H1 (cell line): Measurements from ENCODE around the gene TTI1. TPM values are rescaled to one million over a fixed set of nuclear protein-coding genes. Genes with fewer than 3 reads are reported as not detected.

Experiments used
- CHD7 ChIP-seq: fragments of 300-600 bp; sonication (generic); IDR thresholded peaks from 2 replicates; pipeline ENCODE4 v1.7.1; 2012; ENCODE audit warnings: low read length, moderate library complexity, mild to moderate bottlenecking, inconsistent platforms; ENCODE audit not compliant: insufficient replicate concordance
- EZH2 ChIP-seq: fragments of 200-600 bp; sonication (generic); IDR thresholded peaks from 2 replicates; pipeline ENCODE4 v1.7.1; 2012; ENCODE audit warnings: low read depth, mild to moderate bottlenecking, moderate library complexity, low read length, inconsistent platforms; ENCODE audit not compliant: severe bottlenecking
- RNF2 ChIP-seq: fragments of 200-900, 300-1000 bp; sonication (generic); IDR thresholded peaks from 2 replicates; pipeline ENCODE4 v1.7.1; 2016; ENCODE audit warnings: borderline replicate concordance, low read depth, mild to moderate bottlenecking, antibody characterized with exemption, low read length; ENCODE audit not compliant: poor library complexity, severe bottlenecking; ENCODE audit errors: missing control alignments
- TAF7 ChIP-seq: optimal IDR thresholded peaks from 2 replicates; pipeline ENCODE3; 2011; ENCODE audit warnings: low read depth, mild to moderate bottlenecking, inconsistent platforms, low read length, moderate library complexity, borderline replicate concordance
- USF2 ChIP-seq: IDR thresholded peaks from 2 replicates; pipeline ENCODE4 v1.6.1; 2011; ENCODE audit warnings: low read length, improper control_type of control experiment
- polyA plus RNA-seq, 7 experiments: library from polyadenylated mRNA; depleted of rRNA in 3 of 7; stranded (reverse) in 5 of 7; unstranded in 2 of 7; fragments of >200 nt in 5 of 7; fragments of 200-250 nt in 2 of 7; gene quantifications; 1 replicate in 5 of 7; 2 replicates in 1 of 7; 4 replicates in 1 of 7; pipeline versions ENCODE4 v1.2.1 to v1.2.3, GENCODE V29; 2011 to 2013; ENCODE audit warnings: missing spikeins in 2 of 7, mixed read lengths in 2 of 7
- total RNA-seq: library from RNA; stranded (reverse); fragmentation: NEBNext Ultra II Directional; extraction: Animal tissue kit (Norgen Biotek cat#: 25700); gene quantifications from 2 replicates; pipeline ENCODE4 v1.2.1, GENCODE V29; 2021

Gene TTI1
- total and polyA plus RNA-seq, 2 of the 8 experiments (the other 6 are each of a cell fraction or from before 2014, with no cell fraction given) = 34.1 to 47.0 TPM

- TF ChIP-seq CHD7 = no peak
- no peak for TF ChIP-seq EZH2
- TF ChIP-seq USF2 = no peak
- no peak for TF ChIP-seq RNF2
- TF ChIP-seq TAF7 = no peak
Observed at GRCh38 chr20:37987602-37988290, 45.5 kb downstream of the TTI1 start (continued).
